Kidney (tissue), 14 donors: ENCODE data around the gene NECTIN1. TPM values are rescaled to one million over a fixed set of nuclear protein-coding genes. Genes with fewer than 3 reads are reported as not detected.

Source experiments
- DNase-seq, 5 donors: peaks; one replicate each; pipeline ENCODE4 v3.0.0-alpha.2; 2013 to 2020
- FAIRE-seq: peaks from 2 replicates; lab custom pipeline; 2012; peaks lifted over from hg19 to GRCh38; lab: Jason Lieb, UNC
- H3K27ac ChIP-seq, 2 donors: one replicate each; pipeline ENCODE4 v1.7.0; 2013; ENCODE audit warnings: low read depth in 2 of 2, low read length in 2 of 2, inconsistent platforms in 1 of 2
- H3K27me3 ChIP-seq: one replicate; pipeline ENCODE4 v1.7.1; 2013; ENCODE audit warnings: low read length, inconsistent platforms; ENCODE audit not compliant: control insufficient read depth, insufficient read depth
- H3K36me3 ChIP-seq, 3 donors: one replicate each; pipeline versions ENCODE4 v1.7.0 to v1.7.1; 2013; ENCODE audit warnings: low read length in 3 of 3, control low read depth in 1 of 3, inconsistent platforms in 1 of 3; ENCODE audit not compliant: insufficient read depth in 3 of 3, control insufficient read depth in 2 of 3
- H3K4me1 ChIP-seq, 3 donors: one replicate each; pipeline versions ENCODE4 v1.7.0 to v1.7.1; 2013; ENCODE audit warnings: low read length in 3 of 3, inconsistent platforms in 1 of 3, low read depth in 1 of 3; ENCODE audit not compliant: control insufficient read depth in 2 of 3, insufficient read depth in 2 of 3
- H3K4me3 ChIP-seq, 3 donors: one replicate each; pipeline versions ENCODE4 v1.7.0 to v1.8.1; 2013; ENCODE audit warnings: low read length in 3 of 3, control low read depth in 1 of 3, inconsistent platforms in 1 of 3
- H3K9ac ChIP-seq, 3 donors: one replicate each; pipeline versions ENCODE4 v1.7.0 to v1.7.1; 2013; ENCODE audit warnings: low read length in 3 of 3, control low read depth in 1 of 3, inconsistent platforms in 1 of 3
- H3K9me3 ChIP-seq, 3 donors: one replicate each; pipeline versions ENCODE4 v1.7.0 to v1.7.1; 2013; ENCODE audit warnings: low read length in 3 of 3, control low read depth in 1 of 3, inconsistent platforms in 1 of 3; ENCODE audit not compliant: control insufficient read depth in 2 of 3, insufficient read depth in 1 of 3
- intact Hi-C: fragments of 100-400 bp; cut with DNase I; formaldehyde crosslinking; loops from one replicate; pipeline ENCODE4 v1.11.1; 2022
- polyA plus RNA-seq: library from polyadenylated mRNA; stranded (reverse); fragments of 350-450 nt; fragmentation: Illumina TruSeq; extraction: RNeasy Lipid Tissue Mini Kit (QIAGEN cat#74804); gene quantifications from one replicate; pipeline ENCODE4 v1.2.3, GENCODE V29; 2014; ENCODE audit warnings: low read depth, low replicate concordance; ENCODE audit not compliant: insufficient read depth
- total RNA-seq: library from RNA; stranded (reverse); fragmentation: NEBNext Ultra II Directional; extraction: Animal tissue kit (Norgen Biotek cat#: 25700); gene quantifications from one replicate; pipeline ENCODE4 v1.2.1, GENCODE V29; 2021
- TF ChIP-seq, protein P1 (sequence below): IDR thresholded peaks from 3 replicates; pipeline ENCODE4 v1.5.1; 2012; ENCODE audit warnings: mild to moderate bottlenecking, moderate library complexity, borderline replicate concordance; ENCODE audit not compliant: insufficient read depth; ENCODE audit errors: extremely low read depth
- donor health status: control.
- donor health status: control.
- donor health status: control.
- donor health status: control.
- donor health status: control.
- donor health status: DM: yes; HTN: yes; CAD: no.
- donor health status: Normal renal cell carcinoma (clear cell type).

The NECTIN1 gene
- total and polyA plus RNA-seq, 2 donors from 2014 or later, result 6.0 to 13.2 TPM

- no peak for DNase-seq
Observed at GRCh38 chr11:119640541-119640940, 88.5 kb downstream of the NECTIN1 start.

GRCh38 chr11:119639642-119640205, 89.3 kb downstream of the NECTIN1 start:
- Histone ChIP-seq H3K9me3 (no peaks in the 10 kb centered on the region), H3K36me3 (no peaks in the 10 kb centered on the region), H3K27me3 (no peaks in the 10 kb centered on the region), H3K27ac (no peak overlapping the region), H3K4me3 (no peak overlapping the region), H3K4me1 (no peaks in the 10 kb centered on the region), H3K9ac (no peak overlapping the region)
- DNase-seq (no peak), FAIRE-seq (no peak)
- TF ChIP-seq, protein P1, sequence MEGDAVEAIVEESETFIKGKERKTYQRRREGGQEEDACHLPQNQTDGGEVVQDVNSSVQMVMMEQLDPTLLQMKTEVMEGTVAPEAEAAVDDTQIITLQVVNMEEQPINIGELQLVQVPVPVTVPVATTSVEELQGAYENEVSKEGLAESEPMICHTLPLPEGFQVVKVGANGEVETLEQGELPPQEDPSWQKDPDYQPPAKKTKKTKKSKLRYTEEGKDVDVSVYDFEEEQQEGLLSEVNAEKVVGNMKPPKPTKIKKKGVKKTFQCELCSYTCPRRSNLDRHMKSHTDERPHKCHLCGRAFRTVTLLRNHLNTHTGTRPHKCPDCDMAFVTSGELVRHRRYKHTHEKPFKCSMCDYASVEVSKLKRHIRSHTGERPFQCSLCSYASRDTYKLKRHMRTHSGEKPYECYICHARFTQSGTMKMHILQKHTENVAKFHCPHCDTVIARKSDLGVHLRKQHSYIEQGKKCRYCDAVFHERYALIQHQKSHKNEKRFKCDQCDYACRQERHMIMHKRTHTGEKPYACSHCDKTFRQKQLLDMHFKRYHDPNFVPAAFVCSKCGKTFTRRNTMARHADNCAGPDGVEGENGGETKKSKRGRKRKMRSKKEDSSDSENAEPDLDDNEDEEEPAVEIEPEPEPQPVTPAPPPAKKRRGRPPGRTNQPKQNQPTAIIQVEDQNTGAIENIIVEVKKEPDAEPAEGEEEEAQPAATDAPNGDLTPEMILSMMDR, result no peak
- intact Hi-C loops, result no loop called here

More at GRCh38 chr11:119640541-119640940, 88.5 kb downstream of the NECTIN1 start:
- Histone ChIP-seq H3K4me1 (no peaks in the 10 kb centered on the region), H3K9me3 (no peaks in the 10 kb centered on the region), H3K9ac (no peak overlapping the region), H3K36me3 (no peaks in the 10 kb centered on the region), H3K27me3 (no peaks in the 10 kb centered on the region), H3K4me3 (no peak overlapping the region), H3K27ac (no peak overlapping the region)
- intact Hi-C loops, result no loop called here
- TF ChIP-seq, protein P1, result no peak
- FAIRE-seq, result no peak

DNA sequence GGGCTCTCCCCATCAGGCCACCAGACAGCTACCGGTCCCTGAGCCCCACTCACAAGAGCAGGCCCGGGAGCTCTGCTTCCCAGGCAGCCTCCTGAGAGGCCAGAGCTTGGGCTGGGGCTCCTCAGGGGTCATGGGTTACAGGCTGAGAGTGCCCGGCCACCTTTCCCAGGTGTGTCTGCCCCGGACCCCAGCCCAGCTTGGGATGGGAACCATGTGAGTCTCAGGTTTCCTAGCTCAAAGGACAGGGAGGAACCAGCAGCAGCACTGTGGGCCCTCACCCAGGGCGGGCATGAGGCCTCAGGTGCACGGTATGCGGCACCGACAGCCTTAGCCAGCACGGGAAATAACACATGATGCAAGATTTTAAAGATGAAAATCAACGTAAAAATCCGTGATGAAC, 90.1 kb downstream of the NECTIN1 start:
- TF ChIP-seq, protein P1, result no peak
- no peaks in the 10 kb centered on the region for H3K9me3 ChIP-seq
- H3K4me1 ChIP-seq, result no peaks in the 10 kb centered on the region
- no peak overlapping the region for H3K27ac ChIP-seq
- DNase-seq, result no peak
- H3K27me3 ChIP-seq, result no peaks in the 10 kb centered on the region
- no peak overlapping the region for H3K4me3 ChIP-seq
- intact Hi-C loops, result no loop called here
- H3K9ac ChIP-seq, result no peak overlapping the region
- no peaks in the 10 kb centered on the region for H3K36me3 ChIP-seq
- no peak for FAIRE-seq

DNA sequence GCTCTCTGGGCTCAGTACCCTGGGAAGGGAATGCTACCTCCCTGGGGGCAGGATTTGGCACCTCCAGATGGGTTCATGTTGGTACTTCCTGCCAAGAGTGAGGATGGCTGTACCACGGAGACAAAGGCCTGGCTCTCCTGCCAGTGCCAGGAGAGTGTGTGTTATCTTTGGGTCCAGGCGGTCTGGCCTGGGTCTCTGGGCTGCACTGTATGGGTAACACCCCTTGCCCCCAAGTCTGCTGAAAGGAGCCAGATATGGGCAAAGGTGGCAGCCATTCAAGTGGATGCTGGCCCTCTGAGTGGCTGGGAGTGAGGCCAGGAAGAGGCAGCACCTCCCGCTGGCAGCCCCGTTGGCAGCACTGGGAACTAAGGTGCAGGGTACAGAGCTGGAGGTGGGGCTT, 91.5 kb downstream of the NECTIN1 start:
- Histone ChIP-seq H3K4me3 (no peak overlapping the region), H3K27me3 (no peaks in the 10 kb centered on the region), H3K9ac (no peak overlapping the region), H3K36me3 (no peaks in the 10 kb centered on the region), H3K9me3 (no peaks in the 10 kb centered on the region), H3K27ac (no peak overlapping the region), H3K4me1 (no peaks in the 10 kb centered on the region)
- TF ChIP-seq, protein P1, result no peak
- DNase-seq, result no peak
- no peak for FAIRE-seq
- intact Hi-C loops, result no loop called here
